Neutrophil (primary cell): ENCODE data around the gene LGI4.

Source experiments
- H3K27ac ChIP-seq: fragments of 200-600 bp; sonication (generic); 2 replicates; pipeline ENCODE4 v1.5.1; 2016; ENCODE audit warnings: mild to moderate bottlenecking, moderate library complexity
- H3K27me3 ChIP-seq: fragments of 200-600 bp; sonication (generic); 2 replicates; pipeline ENCODE4 v1.6.0; 2016; ENCODE audit warnings: mild to moderate bottlenecking
- H3K36me3 ChIP-seq: fragments of 200-600 bp; sonication (generic); 2 replicates; pipeline ENCODE4 v1.5.1; 2017
- H3K4me1 ChIP-seq, 2 experiments: fragments of 200-600 bp in 1 of 2; sonication (generic) in 1 of 2; 1 replicate in 1 of 2; 2 replicates in 1 of 2; pipeline versions ENCODE4 v1.5.1 to v1.6.1; 2013 to 2016; ENCODE audit warnings: low read depth in 1 of 2, low read length in 1 of 2, mild to moderate bottlenecking in 1 of 2, moderate library complexity in 1 of 2; ENCODE audit not compliant: control insufficient read depth in 1 of 2, insufficient read depth in 1 of 2
- H3K4me3 ChIP-seq, 2 experiments: fragments of 200-600 bp in 1 of 2; sonication (generic) in 1 of 2; 1 replicate in 1 of 2; 2 replicates in 1 of 2; pipeline ENCODE4 v1.5.1; 2013 to 2016; ENCODE audit warnings: low read depth in 1 of 2, low read length in 1 of 2, mild to moderate bottlenecking in 1 of 2, moderate library complexity in 1 of 2
- H3K9me3 ChIP-seq: fragments of 200-600 bp; sonication (generic); 2 replicates; pipeline ENCODE4 v1.5.1; 2016
- TF ChIP-seq, protein P1 (sequence below): fragments of 200-600 bp; sonication (generic); IDR thresholded peaks from 2 replicates; pipeline ENCODE4 v1.5.1; 2016; ENCODE audit warnings: antibody characterized with exemption

LGI4 gene

DNA sequence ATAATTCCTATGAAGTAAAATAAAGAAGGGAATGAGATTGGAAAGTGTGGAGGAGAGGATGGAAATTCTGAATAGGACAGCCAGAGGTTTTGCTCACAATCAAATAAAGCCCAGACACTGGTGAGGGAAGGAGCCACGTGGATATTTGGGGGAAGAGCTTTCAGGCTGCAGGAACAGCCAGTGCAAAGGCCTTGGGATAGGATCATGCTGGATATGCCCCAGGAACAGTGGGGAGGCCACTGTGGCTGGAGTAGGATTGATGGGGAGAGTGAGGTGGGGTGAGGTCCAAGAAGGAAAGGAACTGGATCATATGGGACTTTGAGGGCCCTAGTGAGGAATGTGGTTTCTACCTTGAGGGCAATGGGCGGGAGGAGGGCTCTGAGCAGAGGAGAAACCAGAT lies 15.6 kb upstream of the LGI4 start:
- peaks cover 19% of the 10 kb centered on the region for H3K27me3 ChIP-seq
- H3K36me3 ChIP-seq: no peaks in the 10 kb centered on the region
- peaks cover 26 to 35% of the 10 kb centered on the region in 2 experiments for H3K4me1 ChIP-seq
- H3K27ac ChIP-seq: no peak overlapping the region
- H3K4me3 ChIP-seq: no peak overlapping the region
- no peaks in the 10 kb centered on the region for H3K9me3 ChIP-seq
- TF ChIP-seq, protein P1, sequence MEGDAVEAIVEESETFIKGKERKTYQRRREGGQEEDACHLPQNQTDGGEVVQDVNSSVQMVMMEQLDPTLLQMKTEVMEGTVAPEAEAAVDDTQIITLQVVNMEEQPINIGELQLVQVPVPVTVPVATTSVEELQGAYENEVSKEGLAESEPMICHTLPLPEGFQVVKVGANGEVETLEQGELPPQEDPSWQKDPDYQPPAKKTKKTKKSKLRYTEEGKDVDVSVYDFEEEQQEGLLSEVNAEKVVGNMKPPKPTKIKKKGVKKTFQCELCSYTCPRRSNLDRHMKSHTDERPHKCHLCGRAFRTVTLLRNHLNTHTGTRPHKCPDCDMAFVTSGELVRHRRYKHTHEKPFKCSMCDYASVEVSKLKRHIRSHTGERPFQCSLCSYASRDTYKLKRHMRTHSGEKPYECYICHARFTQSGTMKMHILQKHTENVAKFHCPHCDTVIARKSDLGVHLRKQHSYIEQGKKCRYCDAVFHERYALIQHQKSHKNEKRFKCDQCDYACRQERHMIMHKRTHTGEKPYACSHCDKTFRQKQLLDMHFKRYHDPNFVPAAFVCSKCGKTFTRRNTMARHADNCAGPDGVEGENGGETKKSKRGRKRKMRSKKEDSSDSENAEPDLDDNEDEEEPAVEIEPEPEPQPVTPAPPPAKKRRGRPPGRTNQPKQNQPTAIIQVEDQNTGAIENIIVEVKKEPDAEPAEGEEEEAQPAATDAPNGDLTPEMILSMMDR: no peak

DNA sequence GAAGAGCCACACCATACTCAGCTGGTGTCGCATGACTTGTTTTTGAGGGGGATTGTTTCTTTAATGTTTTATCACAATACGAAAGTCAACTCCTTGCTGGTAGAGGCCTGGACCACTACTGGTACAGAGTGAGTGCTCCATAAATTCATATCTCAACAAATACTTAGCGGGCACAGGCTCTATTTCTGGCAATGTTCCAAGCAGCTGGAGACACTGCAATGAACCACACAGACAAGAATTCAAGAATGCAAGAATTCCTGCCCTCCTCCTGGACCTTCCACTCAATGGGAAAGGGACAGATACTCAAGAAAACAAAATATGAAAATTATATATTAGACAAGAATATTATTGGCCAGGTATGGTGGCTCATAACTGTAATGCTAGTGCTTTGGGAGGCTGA lies 14.6 kb upstream of the LGI4 start:
- TF ChIP-seq, protein P1: no peak
- peaks cover 29% of the 10 kb centered on the region for H3K27me3 ChIP-seq
- no peaks in the 10 kb centered on the region for H3K9me3 ChIP-seq
- peaks cover 18 to 30% of the 10 kb centered on the region in 2 experiments for H3K4me1 ChIP-seq
- no peak overlapping the region for H3K4me3 ChIP-seq
- no peak overlapping the region for H3K27ac ChIP-seq
- no peaks in the 10 kb centered on the region for H3K36me3 ChIP-seq

DNA sequence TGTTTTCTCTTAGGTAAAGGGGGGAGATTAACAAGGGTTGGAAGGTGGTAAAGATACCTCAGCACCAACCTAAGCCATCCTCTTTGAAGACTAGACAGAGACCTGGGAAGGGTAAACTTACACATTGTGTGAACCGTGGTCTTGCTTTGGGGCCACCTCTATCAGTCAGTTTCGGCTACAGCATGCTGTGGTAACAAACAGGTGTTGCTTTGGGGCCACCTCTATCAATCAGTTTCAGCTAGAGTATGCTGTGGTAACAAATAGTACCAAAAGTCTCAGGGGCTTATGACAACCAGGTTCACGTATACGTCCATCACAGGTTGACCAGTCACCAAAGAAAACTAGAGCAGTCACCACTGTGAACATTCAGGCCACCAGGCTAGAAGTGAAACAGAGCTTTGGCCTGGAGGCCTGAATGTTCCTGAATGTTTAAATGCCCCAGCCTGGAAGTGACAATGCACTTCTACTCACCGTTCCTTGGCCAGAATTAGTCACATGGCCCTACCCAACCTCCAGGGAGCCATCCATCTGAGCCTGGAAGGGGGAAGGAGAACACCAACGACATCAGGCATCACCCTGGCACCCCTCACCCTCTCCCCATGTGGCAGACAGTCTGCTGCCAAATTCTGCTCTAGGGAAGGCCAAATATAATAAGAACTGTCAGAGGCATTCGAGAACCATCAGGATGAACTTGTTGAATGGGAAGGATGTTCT lies 12.0 kb upstream of the LGI4 start:
- Histone ChIP-seq H3K27me3 (peaks cover 44% of the 10 kb centered on the region), H3K36me3 (no peaks in the 10 kb centered on the region), H3K4me3 (no peak overlapping the region), H3K9me3 (no peaks in the 10 kb centered on the region), H3K27ac (no peak overlapping the region), H3K4me1 (peaks cover 10 to 21% of the 10 kb centered on the region in 2 experiments)
- TF ChIP-seq, protein P1: no peak

DNA sequence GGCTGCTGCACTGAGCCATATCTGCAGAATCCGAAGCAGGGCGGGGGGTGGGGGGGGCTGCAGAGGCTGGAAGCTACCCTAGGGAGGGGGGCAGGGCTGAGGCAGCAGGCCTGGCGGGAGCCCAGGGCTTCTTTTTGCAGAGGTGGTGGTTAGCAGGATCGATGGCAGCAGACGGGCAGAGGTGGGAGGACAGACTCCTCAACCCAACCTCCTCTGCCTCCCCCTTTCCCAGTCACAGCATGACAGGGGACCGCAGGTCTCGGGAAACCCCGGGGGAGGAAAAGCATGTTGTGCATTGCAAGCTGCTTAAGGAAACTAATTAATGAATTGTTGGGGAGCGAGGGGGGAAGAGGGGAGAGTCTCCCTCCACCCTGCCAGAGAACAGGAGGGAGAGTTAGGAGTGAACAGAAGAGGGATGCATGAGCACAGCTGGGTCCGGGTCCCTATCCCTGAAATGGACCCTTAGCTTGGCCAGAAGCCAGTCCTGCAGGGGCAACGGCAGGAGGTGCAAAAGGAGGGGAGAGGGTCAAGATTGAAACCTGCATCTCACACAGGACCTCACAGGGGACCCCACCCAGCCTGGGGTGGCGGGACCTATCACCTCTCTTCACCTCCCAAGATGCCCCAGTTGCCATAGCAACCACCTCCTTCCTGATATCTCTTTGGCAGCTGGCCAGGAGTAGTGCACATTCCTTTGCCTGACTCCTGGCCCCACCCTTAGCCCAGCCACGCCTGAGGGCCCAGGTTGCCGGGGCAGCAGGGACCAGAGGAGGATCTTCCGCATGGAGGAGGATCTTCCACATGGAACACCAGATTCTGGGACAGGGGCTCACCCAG lies 10.0 kb upstream of the LGI4 start:
- peaks cover 23 to 26% of the 10 kb centered on the region in 2 experiments for H3K4me1 ChIP-seq
- peaks cover 63% of the 10 kb centered on the region for H3K27me3 ChIP-seq
- H3K27ac ChIP-seq: no peak overlapping the region
- TF ChIP-seq, protein P1: no peak
- no peak overlapping the region for H3K4me3 ChIP-seq
- no peaks in the 10 kb centered on the region for H3K9me3 ChIP-seq
- H3K36me3 ChIP-seq: no peaks in the 10 kb centered on the region

DNA sequence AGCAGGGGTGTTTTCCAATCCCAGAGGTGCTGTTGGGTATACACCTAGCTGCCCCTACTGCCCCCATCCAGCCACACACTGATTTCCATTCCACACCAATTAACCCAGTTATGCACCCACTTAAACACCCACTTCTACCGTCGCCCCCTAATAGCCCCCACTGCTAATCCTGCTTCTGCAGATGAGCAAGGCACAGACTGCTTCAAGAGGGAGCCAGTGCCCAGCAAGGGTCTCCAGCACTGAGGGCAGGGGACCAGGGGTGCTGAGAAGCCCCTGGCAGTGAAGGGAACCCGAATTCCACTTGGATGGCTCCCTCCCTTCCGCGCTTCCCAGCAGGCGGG lies 9.4 kb upstream of the LGI4 start:
- Histone ChIP-seq H3K27ac (no peak overlapping the region), H3K36me3 (no peaks in the 10 kb centered on the region), H3K4me1 (peaks cover 29% of the 10 kb centered on the region in 2 experiments), H3K4me3 (no peak overlapping the region), H3K27me3 (peaks cover 63% of the 10 kb centered on the region), H3K9me3 (no peaks in the 10 kb centered on the region)
- TF ChIP-seq, protein P1: no peak
